ENCODE data around the gene MICAL2.

The MICAL2 gene

DNA sequence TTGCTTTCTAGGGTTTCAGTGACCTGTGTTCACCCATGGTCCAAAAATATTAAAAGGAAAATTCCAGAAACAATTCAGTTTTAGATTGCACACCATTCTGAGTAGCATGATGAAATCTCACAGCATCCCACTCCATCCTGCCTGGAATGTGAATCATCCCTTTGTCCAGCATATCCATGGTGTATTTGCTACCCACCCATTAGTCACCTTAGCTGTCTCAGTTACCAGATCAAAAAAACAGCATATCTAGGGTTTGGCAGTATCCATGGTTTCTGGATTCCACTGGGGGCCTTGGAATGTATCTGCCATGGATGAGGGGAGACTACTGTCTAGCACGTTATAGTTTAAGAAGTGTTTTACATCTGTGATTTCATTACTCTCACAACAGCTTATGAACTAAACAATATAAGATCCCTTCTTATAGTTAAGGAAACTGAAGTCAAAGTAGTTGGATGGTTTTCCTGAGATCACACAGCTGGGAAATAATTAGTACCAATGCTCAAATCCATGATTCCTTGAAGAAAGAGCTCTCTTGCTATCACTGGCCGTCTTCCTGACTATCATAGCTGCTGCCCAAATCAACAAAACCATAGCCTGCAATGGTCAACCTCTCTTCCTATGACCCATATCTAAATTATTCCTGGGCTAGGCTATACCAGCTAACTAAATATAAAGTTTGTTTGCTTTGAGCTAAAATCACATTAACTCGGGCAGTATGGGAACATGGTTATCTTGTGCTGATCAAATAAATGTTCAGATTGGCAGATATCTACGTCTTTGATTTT is 122.6 kb downstream of the MICAL2 start:
- peak; percentile 86 for DNase-seq (ENCODE audit: low spot score)

DNA sequence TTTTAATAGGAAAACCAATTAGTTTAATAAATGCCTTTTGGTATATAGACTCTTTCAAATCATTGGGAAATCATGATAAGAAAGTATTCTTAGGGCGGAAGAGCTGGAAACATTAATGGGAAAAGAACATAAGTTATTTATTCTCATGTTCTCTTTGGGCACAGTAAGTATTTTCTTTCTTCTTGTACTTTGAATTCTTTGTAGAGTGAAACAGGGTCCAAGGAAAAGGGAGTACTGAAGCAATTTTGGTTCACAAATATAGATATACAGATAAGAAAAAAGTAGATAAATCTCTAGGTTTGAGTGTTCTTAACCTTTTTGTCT is 123.2 kb downstream of the MICAL2 start:
- no peak for DNase-seq (ENCODE audit: low spot score)

DNA sequence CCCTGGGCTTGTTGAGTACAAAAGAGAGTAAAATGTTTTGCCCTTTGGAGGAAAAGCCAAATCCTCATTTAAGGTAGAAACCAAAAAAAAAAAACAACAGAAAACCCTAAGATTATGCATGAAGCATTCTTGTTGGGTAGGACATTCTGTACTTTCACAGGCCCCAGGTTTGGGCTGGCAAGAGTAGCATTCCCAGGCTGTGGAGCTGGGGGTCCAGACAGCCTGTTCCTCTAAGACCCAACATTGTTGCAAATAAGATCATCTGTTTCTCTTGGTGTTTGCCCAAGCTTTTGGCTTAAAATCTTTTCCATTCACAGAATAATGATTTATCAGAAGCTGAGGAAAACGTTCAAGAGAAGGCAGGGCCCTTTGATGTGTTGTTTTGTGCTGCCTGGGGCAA is 123.8 kb downstream of the MICAL2 start:
- no peak for DNase-seq (ENCODE audit: low spot score)

DNA sequence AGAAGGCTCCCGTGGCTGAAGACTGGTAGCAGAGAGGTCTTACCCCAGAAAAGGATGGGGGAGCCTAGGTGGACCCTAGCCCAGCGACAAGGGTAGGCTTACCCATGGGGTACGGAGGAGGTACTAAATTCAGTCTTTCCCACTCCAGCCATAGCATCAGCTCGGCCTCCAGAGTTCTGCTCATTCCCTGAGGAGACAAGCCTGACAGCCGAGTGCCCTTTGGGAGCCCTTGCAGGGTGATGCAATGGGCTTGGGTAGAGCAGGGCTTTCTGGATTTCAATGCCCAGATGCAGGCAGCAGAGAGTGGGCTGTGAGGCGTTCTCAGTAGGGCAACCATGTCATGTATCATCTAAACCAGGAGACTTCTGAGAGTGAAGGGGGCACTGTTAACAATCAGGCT is 124.7 kb downstream of the MICAL2 start:
- DNase-seq (ENCODE audit: low spot score), result no peak

DNA sequence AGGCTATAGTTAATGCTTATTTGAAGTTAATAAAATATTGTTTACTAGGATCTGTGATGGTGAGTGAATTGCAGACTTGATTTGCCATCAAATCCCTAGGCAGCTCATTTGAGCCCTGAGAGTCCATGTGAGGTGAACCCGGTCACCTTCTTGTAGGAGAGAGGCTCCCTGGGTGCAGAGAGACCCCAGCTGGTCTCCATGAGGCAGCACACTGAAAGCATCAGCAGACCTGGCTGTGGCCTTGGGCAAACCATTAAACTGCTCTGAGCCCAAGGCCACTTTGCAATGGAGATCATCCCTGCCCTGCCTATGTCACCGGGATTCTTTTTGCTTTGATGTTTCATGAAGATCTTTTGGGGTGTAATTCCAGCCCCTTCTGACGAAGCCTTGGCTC is 125.2 kb downstream of the MICAL2 start:
- no peak for DNase-seq (ENCODE audit: low spot score)

DNA sequence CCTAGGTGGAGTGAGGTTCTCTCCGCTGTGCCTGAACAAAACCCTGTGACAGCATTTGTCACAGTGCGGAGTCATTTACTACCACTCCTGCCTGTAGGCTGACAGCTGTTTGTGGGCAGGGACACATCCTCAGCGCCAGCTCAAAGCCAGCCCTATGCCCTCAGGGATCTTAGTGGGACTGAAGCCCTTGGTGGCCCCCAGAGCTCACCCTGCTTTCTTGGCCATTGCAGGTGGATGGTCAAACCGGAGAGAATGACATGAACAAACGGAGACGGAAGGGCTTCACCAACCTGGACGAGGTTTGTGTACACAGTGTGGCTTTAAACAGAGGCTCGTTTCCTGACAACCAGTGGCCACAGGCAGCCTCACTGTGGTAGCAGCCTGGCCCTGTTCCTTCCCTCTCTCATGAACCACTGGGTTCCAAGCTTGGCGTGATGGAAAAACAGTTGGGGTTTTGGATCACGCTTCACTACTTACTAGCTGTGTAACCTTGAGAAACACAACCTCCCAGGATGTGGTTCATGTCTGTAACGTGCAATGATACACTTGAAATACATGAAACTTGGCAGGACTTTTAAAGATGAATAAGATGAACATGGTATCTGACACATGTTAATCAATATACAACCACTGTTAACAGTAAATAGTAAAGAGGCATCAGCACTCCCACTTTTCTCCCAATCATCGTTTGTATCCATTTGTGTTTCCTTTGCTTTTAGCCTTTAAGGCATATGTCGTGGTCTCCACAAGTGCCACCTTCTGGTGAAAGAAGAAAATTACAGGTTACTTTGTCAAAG is 125.8 kb downstream of the MICAL2 start:
- peak; percentile 61 for DNase-seq (ENCODE audit: low spot score)

DNA sequence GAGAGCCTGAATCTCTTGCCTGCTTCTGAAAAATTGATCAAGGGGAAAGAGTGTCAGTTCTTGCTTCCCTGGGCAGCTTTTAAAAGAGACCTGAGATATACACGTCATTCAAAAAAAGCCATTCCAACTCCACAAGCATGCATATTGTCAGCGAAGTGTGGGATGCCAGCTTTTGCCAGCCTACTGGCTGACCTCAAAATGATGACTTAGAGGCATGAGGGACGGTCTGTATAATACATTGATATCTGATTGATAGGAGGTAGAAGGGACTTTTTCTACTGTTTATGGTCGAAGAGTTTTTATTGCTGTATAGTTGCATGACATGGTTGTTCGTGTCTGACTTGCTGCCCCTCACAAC is 126.3 kb downstream of the MICAL2 start:
- no peak for DNase-seq (ENCODE audit: low spot score)

DNA sequence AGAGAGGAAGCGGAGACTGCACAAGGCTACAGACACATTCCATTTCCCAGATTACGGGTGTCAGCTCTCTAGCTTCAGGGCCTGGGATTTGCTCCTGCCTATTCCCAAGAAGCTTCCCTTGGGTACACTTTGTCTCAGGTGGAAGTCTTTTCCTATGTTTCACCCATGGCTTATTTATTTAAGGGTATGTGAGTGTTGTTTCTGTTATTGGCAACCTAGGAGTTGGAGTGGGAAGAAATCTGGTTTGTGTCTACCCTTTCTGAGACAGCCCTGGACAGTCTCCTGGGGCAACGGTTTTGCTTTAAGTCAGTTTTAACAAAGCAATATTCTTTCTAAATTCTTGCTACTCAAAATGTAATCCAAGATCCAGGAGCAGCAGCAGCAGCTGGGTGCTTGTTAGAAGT is 127.0 kb downstream of the MICAL2 start:
- DNase-seq (ENCODE audit: low spot score), result no peak

DNA sequence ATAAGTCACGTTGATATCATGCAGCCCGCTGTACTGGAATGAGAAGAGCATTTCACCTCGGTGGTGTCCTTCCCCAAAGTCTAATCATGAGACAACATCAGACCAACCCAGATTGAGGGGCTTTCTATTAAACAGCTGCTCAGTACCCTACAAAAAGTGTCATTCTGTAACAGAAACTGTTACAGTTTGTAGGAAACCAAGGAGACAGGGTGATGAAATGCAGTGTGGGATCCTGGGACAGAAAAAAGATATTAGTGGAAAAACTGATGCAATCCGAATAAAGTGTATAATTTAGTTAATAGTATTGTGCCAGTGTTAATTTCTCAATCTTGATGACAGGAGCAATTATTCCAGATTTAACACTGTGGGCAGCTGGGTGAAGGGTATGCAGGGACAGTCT is 128.0 kb downstream of the MICAL2 start:
- DNase-seq (ENCODE audit: low spot score), result no peak

DNA sequence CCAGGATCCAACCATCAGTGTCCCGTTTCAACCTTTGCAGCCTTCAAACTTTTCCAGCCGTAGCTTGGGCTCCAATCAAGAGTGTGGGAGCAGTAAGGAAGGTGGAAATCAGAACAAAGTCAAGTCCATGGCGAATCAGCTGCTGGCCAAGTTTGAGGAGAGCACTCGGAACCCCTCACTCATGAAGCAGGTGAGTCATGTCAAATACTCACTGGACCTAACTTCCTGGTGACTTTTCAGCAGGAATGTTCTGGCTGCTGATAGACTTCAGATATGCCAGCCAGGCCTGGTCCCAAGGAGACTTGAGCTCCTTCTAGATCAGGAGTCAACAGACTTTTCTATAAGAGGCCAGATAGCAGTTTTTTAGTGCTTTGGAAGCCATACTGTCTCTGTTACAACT is 129.0 kb downstream of the MICAL2 start:
- DNase-seq (ENCODE audit: low spot score), result peak; percentile 68

DNA sequence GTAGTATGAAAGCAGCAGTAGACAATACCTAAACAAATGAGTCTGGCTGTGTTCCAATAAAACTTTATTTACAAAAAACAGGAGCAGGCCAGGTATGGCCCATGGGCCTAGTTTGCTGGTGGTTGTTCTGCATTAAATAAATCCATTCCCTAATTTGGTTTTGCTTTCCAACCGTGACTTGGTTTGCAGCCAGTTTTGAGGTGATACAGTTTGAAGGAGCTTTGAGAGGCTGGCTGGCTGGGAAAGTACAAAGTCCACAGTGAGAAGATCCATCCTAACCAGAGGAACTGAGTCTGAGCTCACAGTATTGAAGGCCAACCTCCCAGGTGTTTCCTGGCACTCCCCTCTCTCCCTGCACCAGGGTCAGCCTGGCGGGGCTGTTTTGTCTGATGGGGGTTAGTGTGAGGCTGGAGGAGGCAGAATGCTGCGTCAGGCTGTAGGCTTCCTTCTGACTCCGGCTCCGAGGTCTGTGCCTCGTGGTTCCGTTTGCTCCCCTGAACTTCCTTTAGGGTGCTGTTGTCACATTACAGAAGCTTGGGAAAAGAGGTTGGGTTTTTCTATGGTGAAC is 129.5 kb downstream of the MICAL2 start:
- peak; percentile 41 for DNase-seq (ENCODE audit: low spot score)

DNA sequence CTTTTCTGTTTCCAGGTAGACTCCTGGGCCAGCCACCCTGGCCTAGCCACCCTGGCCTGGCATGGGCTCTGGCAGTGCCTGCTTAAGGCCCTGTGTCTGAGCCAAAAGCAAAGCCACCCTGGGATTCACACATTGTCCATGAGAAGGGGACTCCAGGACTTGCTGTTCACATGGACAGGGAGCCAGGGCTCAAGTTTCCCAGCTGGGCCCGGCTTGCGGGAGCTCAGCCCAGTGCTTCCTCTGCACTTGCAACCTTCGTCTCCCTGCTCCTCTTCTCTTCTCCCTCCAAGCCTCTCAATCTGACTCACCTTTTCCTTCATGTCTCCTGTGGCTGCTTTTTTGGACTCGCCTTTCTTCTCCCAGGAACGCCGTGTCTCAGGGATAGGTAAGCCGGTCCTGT is 130.3 kb downstream of the MICAL2 start:
- DNase-seq (ENCODE audit: low spot score), result no peak

DNA sequence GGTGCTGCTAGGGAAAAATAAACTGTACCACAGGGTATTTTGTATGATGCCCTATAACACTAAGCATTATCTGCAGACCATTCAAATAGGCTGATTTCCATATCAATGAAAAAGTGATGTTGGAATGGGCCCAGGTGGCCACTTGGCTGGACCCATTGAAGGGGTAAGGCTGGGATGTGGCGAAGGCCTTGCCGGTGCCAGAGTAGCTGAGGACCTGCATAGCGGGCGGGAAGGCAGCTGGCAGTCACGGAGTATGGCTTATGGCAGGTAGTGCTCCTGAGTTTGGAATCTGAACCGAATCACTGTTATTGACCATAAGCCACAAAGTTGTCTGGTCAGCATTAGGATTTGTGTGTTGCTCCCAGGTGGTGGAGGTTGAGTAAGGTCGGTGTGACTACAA is 131.0 kb downstream of the MICAL2 start:
- no peak for DNase-seq (ENCODE audit: low spot score)

DNA sequence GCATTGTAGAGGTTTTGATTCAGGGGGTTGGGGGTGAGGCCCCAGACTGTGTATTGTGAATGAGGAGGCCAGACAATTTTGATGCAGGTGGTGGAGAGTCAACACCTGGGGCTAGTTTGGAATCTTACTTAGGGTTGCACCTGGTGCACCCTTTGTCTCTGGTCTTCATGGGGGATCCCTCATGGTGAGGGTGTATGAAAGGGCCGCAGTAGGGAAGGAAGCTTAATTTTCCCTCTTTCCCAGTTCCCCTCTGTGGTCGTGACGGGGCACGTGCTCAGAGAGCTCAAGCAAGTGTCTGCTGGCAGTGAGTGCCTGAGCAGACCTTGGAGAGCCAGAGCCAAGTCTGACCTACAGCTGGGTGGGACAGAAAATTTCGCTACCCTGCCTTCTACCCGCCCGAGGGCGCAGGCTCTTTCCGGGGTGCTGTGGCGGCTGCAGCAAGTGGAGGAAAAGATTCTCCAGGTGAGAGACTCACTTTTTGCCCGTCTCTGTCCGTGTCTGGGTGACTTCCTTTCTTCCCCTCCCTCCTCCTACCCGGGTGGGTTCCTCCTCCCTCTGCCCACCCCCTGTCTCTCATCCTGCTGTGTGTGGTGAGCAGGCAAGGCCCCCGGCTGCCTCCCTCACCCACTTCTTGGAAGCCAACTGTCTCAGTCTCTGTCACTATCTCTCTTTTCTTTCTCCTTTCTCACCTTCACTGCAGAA is 131.7 kb downstream of the MICAL2 start:
- no peak for DNase-seq (ENCODE audit: low spot score)

DNA sequence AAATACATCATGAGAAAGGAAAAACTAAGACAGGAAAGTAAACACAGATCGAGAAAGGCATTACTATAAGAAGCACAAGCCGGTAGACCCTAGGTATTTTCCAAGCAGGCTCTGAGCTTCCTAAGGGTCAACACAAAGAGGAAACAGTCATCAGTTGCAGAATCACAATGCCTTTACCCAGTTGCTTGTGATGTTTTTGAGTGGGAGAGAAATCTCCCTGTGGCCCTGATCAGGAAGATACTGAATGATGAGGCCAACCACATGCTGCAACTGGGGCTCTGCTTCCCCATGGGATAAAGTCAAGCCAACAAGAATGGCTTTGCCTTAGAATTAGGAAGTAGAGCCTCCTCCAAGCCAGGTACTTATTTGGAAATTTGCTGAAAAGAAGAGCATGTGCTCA is 132.6 kb downstream of the MICAL2 start:
- no peak for DNase-seq (ENCODE audit: low spot score)

DNA sequence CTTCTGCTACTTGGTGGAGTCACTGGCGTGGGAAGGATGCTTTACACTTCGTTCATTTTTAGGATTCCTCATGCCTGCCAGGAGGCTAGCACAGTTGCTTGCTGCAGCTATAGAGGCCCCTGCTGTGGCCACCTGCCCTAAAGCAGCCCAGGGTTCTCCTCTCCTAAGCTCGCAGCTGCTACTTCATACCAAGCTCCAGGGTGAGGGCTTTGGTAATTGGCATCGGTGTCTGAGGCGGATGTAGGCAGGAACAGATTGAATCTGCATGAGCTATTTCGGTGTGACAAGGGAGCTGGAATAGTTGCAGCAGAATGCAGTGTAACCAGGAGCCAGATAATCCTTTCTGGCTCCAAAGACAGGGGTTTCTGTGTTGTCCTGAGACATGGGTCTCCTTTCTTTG is 133.1 kb downstream of the MICAL2 start:
- no peak for DNase-seq (ENCODE audit: low spot score)

DNA sequence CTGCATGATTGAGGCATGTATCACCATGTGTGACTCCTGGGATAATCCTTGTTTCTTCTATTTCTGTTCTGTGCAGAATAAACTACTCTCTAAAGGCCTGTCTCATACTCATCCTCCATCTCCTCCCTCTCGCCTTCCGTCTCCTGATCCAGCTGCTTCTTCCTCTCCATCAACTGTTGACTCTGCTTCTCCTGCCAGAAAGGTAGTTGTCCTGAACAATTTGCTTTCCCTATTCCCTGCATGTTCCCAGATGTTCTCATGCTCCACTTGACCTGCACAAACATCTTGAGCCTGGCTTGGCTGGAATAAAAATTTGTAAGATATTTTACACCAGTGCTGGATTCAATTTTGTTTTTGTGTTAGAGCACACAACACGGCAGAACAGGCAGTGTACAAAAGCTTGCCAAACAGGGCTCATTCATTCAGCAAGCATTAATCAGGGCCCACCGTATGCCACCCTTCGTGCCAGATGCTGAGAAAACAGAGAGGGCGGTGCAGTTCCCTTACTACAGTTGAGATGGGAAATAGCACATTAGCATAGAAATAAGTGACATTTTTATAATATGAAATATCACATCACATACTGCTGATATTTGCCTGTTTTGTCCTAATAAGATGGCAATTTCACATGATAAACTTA is 133.6 kb downstream of the MICAL2 start:
- no peak for DNase-seq (ENCODE audit: low spot score)

DNA sequence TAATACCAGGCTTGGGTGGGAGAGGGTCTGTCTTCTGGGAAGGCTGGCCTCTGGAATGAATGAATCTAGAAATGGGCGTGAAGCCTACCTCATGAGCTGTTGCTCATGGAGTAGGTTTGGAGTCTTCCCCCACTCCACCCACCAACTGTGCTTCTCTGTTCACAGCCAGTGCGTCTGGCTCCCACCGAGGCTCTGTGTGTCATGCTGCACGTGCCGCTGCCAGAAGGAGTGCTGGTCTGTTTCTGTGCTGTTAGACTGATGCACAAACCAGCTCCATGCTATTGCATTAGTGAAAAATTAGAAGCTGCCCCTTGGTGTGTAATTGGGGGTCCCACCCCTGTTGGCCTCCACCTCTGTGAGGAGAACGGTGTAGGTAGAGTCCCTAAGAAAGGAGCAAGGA is 134.7 kb downstream of the MICAL2 start:
- DNase-seq (ENCODE audit: low spot score), result no peak

DNA sequence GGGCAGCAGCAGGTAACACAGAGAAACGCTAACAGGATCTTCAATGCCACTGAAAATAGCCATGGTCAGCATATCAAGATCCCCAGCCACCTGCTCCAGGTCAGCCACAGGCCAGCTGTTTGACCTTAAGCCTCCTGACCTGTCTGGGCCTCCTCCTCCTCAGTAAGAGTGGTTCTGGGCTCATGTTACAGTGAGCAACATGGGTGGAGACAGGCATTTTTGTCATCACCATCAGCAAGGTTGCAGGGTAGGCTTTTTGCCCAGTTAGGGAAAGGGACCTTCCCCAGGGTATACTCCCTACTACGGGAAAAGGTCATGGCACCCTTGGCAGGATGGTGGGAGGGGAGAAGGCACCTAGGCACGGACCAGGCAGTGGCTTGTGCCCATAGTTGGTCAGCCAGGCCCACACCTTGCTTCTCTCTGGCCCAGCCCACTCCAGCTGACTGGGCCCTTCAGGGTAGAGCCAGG is 135.2 kb downstream of the MICAL2 start:
- DNase-seq (ENCODE audit: low spot score), result no peak

DNA sequence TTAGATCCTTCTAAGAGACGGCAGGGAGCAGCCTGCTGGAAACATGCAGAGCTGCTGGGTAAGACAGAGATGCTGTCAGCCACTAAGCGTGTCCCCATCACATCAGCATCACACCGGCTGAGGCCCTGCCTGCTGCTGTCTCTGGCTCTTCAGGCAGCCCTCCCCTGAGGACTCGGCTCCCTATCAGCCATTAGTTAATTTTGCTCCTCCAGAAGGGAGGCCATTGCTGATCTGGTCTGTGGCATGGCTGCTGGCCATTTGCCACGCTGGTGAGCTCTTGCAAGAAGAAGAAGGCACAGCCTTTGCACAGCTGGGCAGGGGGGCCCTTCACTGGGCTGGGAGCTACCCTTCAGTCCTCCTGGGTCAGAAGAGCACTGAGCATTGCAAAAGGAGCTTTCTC is 135.8 kb downstream of the MICAL2 start:
- no peak for DNase-seq (ENCODE audit: low spot score)

DNA sequence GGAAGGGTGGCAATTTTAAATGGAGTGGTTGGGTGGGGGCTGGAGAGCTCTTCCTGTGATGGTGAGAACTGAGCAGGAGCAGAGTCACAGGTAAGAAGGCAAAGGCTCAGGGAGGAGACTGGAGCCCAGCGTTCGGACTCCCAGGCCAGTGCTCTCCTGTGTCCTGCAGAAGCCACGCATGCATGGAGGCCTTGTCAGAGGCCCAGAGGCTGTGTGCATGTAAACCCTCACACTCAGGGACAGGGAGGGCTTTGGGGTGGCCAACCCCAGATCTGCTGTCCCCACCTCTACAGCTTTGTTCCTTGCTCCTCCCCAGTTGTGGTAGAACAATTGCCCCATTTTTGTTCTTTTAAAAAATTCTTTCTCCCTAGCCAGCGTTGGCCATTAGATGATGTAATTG is 136.6 kb downstream of the MICAL2 start:
- no peak for DNase-seq (ENCODE audit: low spot score)

DNA sequence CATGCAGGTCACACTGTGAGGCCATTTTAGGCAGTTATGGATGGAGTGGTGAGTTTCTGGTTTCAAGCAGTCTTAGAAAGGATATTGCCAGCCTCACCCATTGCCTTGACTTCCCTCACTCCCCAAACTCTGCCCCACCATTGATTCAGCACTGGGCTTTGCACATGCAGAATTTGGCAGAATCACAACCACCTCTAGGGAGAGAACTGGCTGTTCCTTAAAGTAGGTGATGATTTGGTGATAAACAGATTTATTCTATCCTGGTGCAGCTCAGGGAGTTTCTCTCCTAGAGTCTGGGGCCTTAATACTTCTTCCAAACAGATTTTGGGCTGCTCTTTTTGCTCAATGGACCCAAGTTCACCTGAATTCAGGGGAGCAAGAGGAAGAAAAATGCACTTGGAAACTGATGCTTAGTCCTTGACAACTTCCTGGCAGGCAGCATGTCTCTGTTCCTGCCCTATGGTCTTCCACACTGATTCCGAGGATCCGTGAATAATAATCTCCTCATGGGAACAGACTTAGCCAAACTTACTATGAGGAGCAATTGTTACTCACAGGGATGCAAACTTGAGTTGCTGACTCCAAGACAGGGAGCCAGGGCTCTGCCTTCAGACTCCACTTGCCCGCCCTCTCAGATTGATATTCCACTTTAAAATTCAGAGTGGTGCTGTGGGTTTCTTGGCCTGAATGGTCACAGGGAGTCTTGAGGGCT is 137.3 kb downstream of the MICAL2 start:
- DNase-seq (ENCODE audit: low spot score), result no peak
